KMS-11 (cell line): ENCODE data around the gene WIPI1.

ENCODE experiments used
- H2AFZ ChIP-seq: fragments of 200-600 bp; sonication (generic); 2 replicates; pipeline ENCODE4 v1.6.1; 2016; ENCODE audit warnings: antibody characterized with exemption, mixed run types, low read depth
- H3K27ac ChIP-seq: fragments of 200-600 bp; sonication (generic); 2 replicates; pipeline ENCODE4 v1.6.1; 2016; ENCODE audit warnings: mild to moderate bottlenecking, mixed run types
- H3K27me3 ChIP-seq: fragments of 200-600 bp; sonication (generic); 2 replicates; pipeline ENCODE4 v1.6.1; 2017; ENCODE audit warnings: mild to moderate bottlenecking, low read depth, mixed run types, moderate library complexity; ENCODE audit not compliant: insufficient read depth
- H3K36me3 ChIP-seq: fragments of 200-600 bp; sonication (generic); 2 replicates; pipeline ENCODE4 v1.6.1; 2017; ENCODE audit warnings: mild to moderate bottlenecking, mixed run types; ENCODE audit not compliant: insufficient read depth
- H3K4me1 ChIP-seq: fragments of 200-600 bp; sonication (generic); 2 replicates; pipeline ENCODE4 v1.6.1; 2016; ENCODE audit warnings: mild to moderate bottlenecking, low read depth, mixed run types; ENCODE audit not compliant: poor library complexity, severe bottlenecking
- H3K4me2 ChIP-seq: fragments of 200-600 bp; sonication (generic); 2 replicates; pipeline ENCODE4 v1.7.0; 2016; ENCODE audit warnings: mild to moderate bottlenecking, mixed run types
- H3K4me3 ChIP-seq: fragments of 200-600 bp; sonication (generic); IDR thresholded peaks from 2 replicates; pipeline ENCODE4 v1.6.1; 2017; ENCODE audit warnings: low read depth, low read length, mixed read lengths; ENCODE audit not compliant: insufficient read depth
- H3K79me2 ChIP-seq: fragments of 200-600 bp; sonication (generic); 2 replicates; pipeline ENCODE4 v1.6.1; 2016; ENCODE audit warnings: low read depth, mixed run types; ENCODE audit not compliant: insufficient read depth
- H3K9ac ChIP-seq: fragments of 200-600 bp; sonication (generic); 2 replicates; pipeline ENCODE4 v1.6.1; 2016; ENCODE audit warnings: mild to moderate bottlenecking, mixed run types
- H4K20me1 ChIP-seq: fragments of 200-600 bp; sonication (generic); 2 replicates; pipeline ENCODE4 v1.6.1; 2016; ENCODE audit warnings: mild to moderate bottlenecking, mixed run types; ENCODE audit not compliant: insufficient read depth
- CTCF ChIP-seq: fragments of 200-600 bp; sonication (generic); conservative IDR thresholded peaks from 2 replicates; pipeline ENCODE4 v1.6.1; 2017; ENCODE audit warnings: low read depth, mild to moderate bottlenecking, antibody characterized with exemption, low read length, moderate library complexity, mixed read lengths

WIPI1 gene

GRCh38 chr17:68403122-68403521, 54.2 kb downstream of the WIPI1 start:
- Histone ChIP-seq H4K20me1 (no peaks in the 10 kb centered on the region), H3K27me3 (no peaks in the 10 kb centered on the region), H3K4me3 (no peak overlapping the region), H2AFZ (no peak overlapping the region), H3K4me2 (no peak overlapping the region), H3K27ac (no peak overlapping the region), H3K9ac (no peak overlapping the region), H3K36me3 (no peaks in the 10 kb centered on the region), H3K79me2 (no peaks in the 10 kb centered on the region), H3K4me1 (no peaks in the 10 kb centered on the region)
- no peak for TF ChIP-seq CTCF

GRCh38 chr17:68401288-68401687, 56.0 kb downstream of the WIPI1 start:
- Histone ChIP-seq H3K27me3 (no peaks in the 10 kb centered on the region), H3K4me1 (no peaks in the 10 kb centered on the region), H2AFZ (no peak overlapping the region), H3K4me2 (no peak overlapping the region), H3K4me3 (no peak overlapping the region), H3K9ac (no peak overlapping the region), H4K20me1 (no peaks in the 10 kb centered on the region), H3K79me2 (no peaks in the 10 kb centered on the region), H3K27ac (no peak overlapping the region), H3K36me3 (no peaks in the 10 kb centered on the region)
- no peak for TF ChIP-seq CTCF

- Histone ChIP-seq H3K36me3 (no peaks in the 10 kb centered on the region), H3K4me3 (no peak overlapping the region), H2AFZ (no peak overlapping the region), H3K27me3 (no peaks in the 10 kb centered on the region), H3K4me2 (no peak overlapping the region), H3K79me2 (no peaks in the 10 kb centered on the region), H3K4me1 (no peaks in the 10 kb centered on the region), H3K9ac (no peak overlapping the region), H3K27ac (no peak overlapping the region), H4K20me1 (no peaks in the 10 kb centered on the region)
- no peak for TF ChIP-seq CTCF
Observed at GRCh38 chr17:68400404-68400735, 56.9 kb downstream of the WIPI1 start.

- H3K9ac ChIP-seq: no peak overlapping the region
- no peaks in the 10 kb centered on the region for H3K27me3 ChIP-seq
- H3K4me2 ChIP-seq: no peak overlapping the region
- no peaks in the 10 kb centered on the region for H3K36me3 ChIP-seq
- no peak overlapping the region for H3K27ac ChIP-seq
- no peaks in the 10 kb centered on the region for H3K4me1 ChIP-seq
- H2AFZ ChIP-seq: no peak overlapping the region
- no peaks in the 10 kb centered on the region for H3K79me2 ChIP-seq
- TF ChIP-seq CTCF: no peak
- no peaks in the 10 kb centered on the region for H4K20me1 ChIP-seq
- no peak overlapping the region for H3K4me3 ChIP-seq
Observed at GRCh38 chr17:68399638-68400403, 57.5 kb downstream of the WIPI1 start.
